Measurements from ENCODE around the gene CTAG1A.
"Not testable (repeated sequence)": the region's sequence is repeated elsewhere in the genome, so short reads cannot be mapped to it uniquely, and the experiment has no call there.

DNA sequence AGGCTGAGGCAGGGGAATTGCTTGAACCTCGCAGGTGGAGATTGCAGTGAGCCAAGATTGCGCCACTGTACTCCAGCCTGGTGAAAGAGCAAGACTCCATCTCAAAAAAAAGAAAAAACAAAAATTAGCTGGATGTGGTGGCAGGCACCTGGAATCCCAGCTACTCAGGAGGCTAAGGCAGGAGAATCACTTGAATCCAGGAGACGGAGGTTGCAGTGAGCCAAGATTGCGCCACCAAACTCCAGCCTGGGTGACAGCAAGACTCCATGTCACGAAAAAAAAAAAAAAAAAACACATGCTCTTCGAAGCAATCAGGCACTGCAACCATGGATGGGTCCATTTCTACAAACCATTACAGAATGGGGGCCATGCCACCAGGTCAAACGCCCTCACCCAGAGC, 44.6 kb upstream of the CTAG1A start:
- TF ChIP-seq, protein P1, sequence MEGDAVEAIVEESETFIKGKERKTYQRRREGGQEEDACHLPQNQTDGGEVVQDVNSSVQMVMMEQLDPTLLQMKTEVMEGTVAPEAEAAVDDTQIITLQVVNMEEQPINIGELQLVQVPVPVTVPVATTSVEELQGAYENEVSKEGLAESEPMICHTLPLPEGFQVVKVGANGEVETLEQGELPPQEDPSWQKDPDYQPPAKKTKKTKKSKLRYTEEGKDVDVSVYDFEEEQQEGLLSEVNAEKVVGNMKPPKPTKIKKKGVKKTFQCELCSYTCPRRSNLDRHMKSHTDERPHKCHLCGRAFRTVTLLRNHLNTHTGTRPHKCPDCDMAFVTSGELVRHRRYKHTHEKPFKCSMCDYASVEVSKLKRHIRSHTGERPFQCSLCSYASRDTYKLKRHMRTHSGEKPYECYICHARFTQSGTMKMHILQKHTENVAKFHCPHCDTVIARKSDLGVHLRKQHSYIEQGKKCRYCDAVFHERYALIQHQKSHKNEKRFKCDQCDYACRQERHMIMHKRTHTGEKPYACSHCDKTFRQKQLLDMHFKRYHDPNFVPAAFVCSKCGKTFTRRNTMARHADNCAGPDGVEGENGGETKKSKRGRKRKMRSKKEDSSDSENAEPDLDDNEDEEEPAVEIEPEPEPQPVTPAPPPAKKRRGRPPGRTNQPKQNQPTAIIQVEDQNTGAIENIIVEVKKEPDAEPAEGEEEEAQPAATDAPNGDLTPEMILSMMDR (conservative IDR thresholded peaks at IDR 0.05; ENCODE audit: low read length), result not testable (repeated sequence)
- not testable (repeated sequence) for TF ChIP-seq EZH2phosphoT487 (IDR thresholded peaks at IDR 0.05; ENCODE audit: borderline replicate concordance)
